ENCODE data around the gene MARK3.

The MARK3 gene

GRCh38 chr14:103396463-103396862 is 11.2 kb downstream of the MARK3 start:
- no peak for DNase-seq

GRCh38 chr14:103398427-103399195 is 13.4 kb downstream of the MARK3 start:
- DNase-seq: no peak

- no peak for DNase-seq
Observed at GRCh38 chr14:103400537-103400936, 15.3 kb downstream of the MARK3 start.

- no peak for DNase-seq
Observed at GRCh38 chr14:103401223-103402214, 16.3 kb downstream of the MARK3 start.

GRCh38 chr14:103402695-103403094 is 17.5 kb downstream of the MARK3 start:
- no peak for DNase-seq

- DNase-seq: no peak
Observed at GRCh38 chr14:103404032-103404918, 19.1 kb downstream of the MARK3 start.

GRCh38 chr14:103404920-103405319 is 19.7 kb downstream of the MARK3 start:
- DNase-seq: no peak

- DNase-seq: no peak
Observed at GRCh38 chr14:103408491-103409155, 23.4 kb downstream of the MARK3 start.

- no peak for DNase-seq
Observed at GRCh38 chr14:103416916-103417315, 31.7 kb downstream of the MARK3 start.

GRCh38 chr14:103418481-103418818 is 33.2 kb downstream of the MARK3 start:
- DNase-seq: no peak

- DNase-seq: no peak
Observed at GRCh38 chr14:103421556-103421955, 36.3 kb downstream of the MARK3 start.

GRCh38 chr14:103423050-103423461 is 37.8 kb downstream of the MARK3 start:
- no peak for DNase-seq

- DNase-seq: no peak
Observed at GRCh38 chr14:103427485-103428443, 42.5 kb downstream of the MARK3 start.

GRCh38 chr14:103428723-103429556 is 43.7 kb downstream of the MARK3 start:
- DNase-seq: no peak

GRCh38 chr14:103430358-103430757 is 45.1 kb downstream of the MARK3 start:
- DNase-seq: no peak

- no peak for DNase-seq
Observed at GRCh38 chr14:103432627-103433026, 47.4 kb downstream of the MARK3 start.

- DNase-seq: no peak
Observed at GRCh38 chr14:103433916-103434563, 48.8 kb downstream of the MARK3 start.

- no peak for DNase-seq
Observed at GRCh38 chr14:103434868-103435442, 49.7 kb downstream of the MARK3 start.

GRCh38 chr14:103436533-103436932 is 51.3 kb downstream of the MARK3 start:
- DNase-seq: no peak
